H9 (cell line): ENCODE data around the gene RERE. TPM values are rescaled to one million over a fixed set of nuclear protein-coding genes. Genes with fewer than 3 reads are reported as not detected.

Source experiments
- DNase-seq: peaks from one replicate; pipeline ENCODE4 v3.0.0-alpha.2; 2017
- H2AFZ ChIP-seq: one replicate; pipeline ENCODE4 v1.6.1; 2013; ENCODE audit warnings: mild to moderate bottlenecking, low read length, control low read depth, moderate library complexity
- H2AK5ac ChIP-seq: 2 replicates; pipeline ENCODE4 v1.6.1; 2013; ENCODE audit warnings: low read length, control low read depth, mixed read lengths; ENCODE audit not compliant: insufficient read length
- H2BK120ac ChIP-seq: one replicate; pipeline ENCODE4 v1.6.1; 2013; ENCODE audit warnings: low read depth, mild to moderate bottlenecking, low read length, control low read depth, inconsistent platforms; ENCODE audit not compliant: poor library complexity, severe bottlenecking
- H2BK12ac ChIP-seq: 2 replicates; pipeline ENCODE4 v1.6.1; 2013; ENCODE audit warnings: low read length, control low read depth, mixed read lengths, low read depth; ENCODE audit not compliant: insufficient read length
- H2BK15ac ChIP-seq: 2 replicates; pipeline ENCODE4 v1.6.1; 2013; ENCODE audit warnings: low read depth, low read length, control low read depth
- H2BK20ac ChIP-seq: one replicate; pipeline ENCODE4 v1.6.1; 2013; ENCODE audit warnings: low read depth, mild to moderate bottlenecking, low read length, control low read depth, inconsistent platforms; ENCODE audit not compliant: poor library complexity, severe bottlenecking
- H2BK5ac ChIP-seq: 2 replicates; pipeline ENCODE4 v1.6.1; 2013; ENCODE audit warnings: low read length, control low read depth, mixed read lengths; ENCODE audit not compliant: insufficient read length
- H3K14ac ChIP-seq: 2 replicates; pipeline ENCODE4 v1.6.1; 2013; ENCODE audit warnings: low read length, control low read depth; ENCODE audit not compliant: insufficient read depth
- H3K18ac ChIP-seq: 2 replicates; pipeline ENCODE4 v1.6.1; 2013; ENCODE audit warnings: low read depth, mild to moderate bottlenecking, mixed read lengths, low read length, control low read depth; ENCODE audit not compliant: insufficient read length
- H3K23ac ChIP-seq: 2 replicates; pipeline ENCODE4 v1.6.1; 2013; ENCODE audit warnings: low read length, control low read depth, mixed read lengths, low read depth; ENCODE audit not compliant: insufficient read length
- H3K23me2 ChIP-seq: 2 replicates; pipeline ENCODE4 v1.6.1; 2013; ENCODE audit warnings: low read depth, mild to moderate bottlenecking, mixed read lengths, low read length, control low read depth; ENCODE audit not compliant: insufficient read length, poor library complexity, severe bottlenecking
- H3K27ac ChIP-seq: 2 replicates; pipeline ENCODE4 v1.5.1; 2013; ENCODE audit warnings: low read length, control low read depth, mixed read lengths, low read depth; ENCODE audit not compliant: insufficient read length
- H3K27me3 ChIP-seq: 2 replicates; pipeline ENCODE4 v1.6.1; 2013; ENCODE audit warnings: low read length, control low read depth, inconsistent platforms; ENCODE audit not compliant: insufficient read depth
- H3K4ac ChIP-seq: 2 replicates; pipeline ENCODE4 v1.6.1; 2013; ENCODE audit warnings: low read depth, mild to moderate bottlenecking, control low read depth, inconsistent platforms, low read length, moderate library complexity
- H3K4me1 ChIP-seq: 2 replicates; pipeline ENCODE4 v1.6.1; 2013; ENCODE audit warnings: low read length, control low read depth, inconsistent platforms; ENCODE audit not compliant: insufficient read depth
- H3K4me2 ChIP-seq: 2 replicates; pipeline ENCODE4 v1.6.1; 2013; ENCODE audit warnings: low read length, control low read depth, mixed read lengths; ENCODE audit not compliant: insufficient read length, insufficient read depth
- H3K56ac ChIP-seq: 2 replicates; pipeline ENCODE4 v1.6.1; 2013; ENCODE audit warnings: low read depth, mild to moderate bottlenecking, mixed read lengths, low read length, control low read depth; ENCODE audit not compliant: insufficient read length
- H3K79me1 ChIP-seq: 2 replicates; pipeline ENCODE4 v1.6.1; 2013; ENCODE audit warnings: low read depth, mild to moderate bottlenecking, moderate library complexity, low read length, control low read depth, inconsistent platforms; ENCODE audit not compliant: insufficient read depth, poor library complexity, severe bottlenecking
- H3K79me2 ChIP-seq: 2 replicates; pipeline ENCODE4 v1.6.1; 2013; ENCODE audit warnings: low read length, control low read depth, inconsistent platforms; ENCODE audit not compliant: insufficient read depth
- H3K9ac ChIP-seq: 2 replicates; pipeline ENCODE4 v1.6.1; 2013; ENCODE audit warnings: low read length, control low read depth, mixed read lengths; ENCODE audit not compliant: insufficient read length; ENCODE audit errors: extremely low read depth
- H3K9me3 ChIP-seq: one replicate; pipeline ENCODE4 v1.6.1; 2013; ENCODE audit warnings: low read depth, low read length, inconsistent platforms; ENCODE audit not compliant: control insufficient read depth
- H3T11ph ChIP-seq: one replicate; pipeline ENCODE4 v1.6.1; 2013; ENCODE audit warnings: mild to moderate bottlenecking, low read length, control low read depth, inconsistent platforms
- H4K20me1 ChIP-seq: one replicate; pipeline ENCODE4 v1.6.1; 2013; ENCODE audit not compliant: control insufficient read depth, insufficient read length, insufficient read depth
- H4K5ac ChIP-seq: 2 replicates; pipeline ENCODE4 v1.6.1; 2013; ENCODE audit warnings: low read depth, mild to moderate bottlenecking, mixed read lengths, low read length, control low read depth; ENCODE audit not compliant: insufficient read length
- H4K8ac ChIP-seq: replicated peaks from 2 replicates; pipeline ENCODE4 v1.6.1; 2013; ENCODE audit warnings: low read length, control low read depth, mixed read lengths, low read depth; ENCODE audit not compliant: insufficient read length
- H4K91ac ChIP-seq: 2 replicates; pipeline ENCODE4 v1.6.1; 2013; ENCODE audit warnings: low read depth, mild to moderate bottlenecking, moderate library complexity, mixed read lengths, low read length, control low read depth; ENCODE audit not compliant: insufficient read length
- H3K27ac Mint-ChIP-seq, 3 experiments: 2 replicates in 2 of 3; 3 replicates in 1 of 3; pipeline ENCODE4 v1.8.0; 2020 to 2021; ENCODE audit warnings: mixed read lengths in 3 of 3, mild to moderate bottlenecking in 1 of 3, moderate library complexity in 1 of 3
- H3K27me3 Mint-ChIP-seq: 2 replicates; pipeline ENCODE4 v1.8.0; 2021; ENCODE audit warnings: low read depth, mild to moderate bottlenecking, moderate library complexity, mixed read lengths
- H3K36me3 Mint-ChIP-seq, 3 experiments: 2 replicates in 2 of 3; 3 replicates in 1 of 3; pipeline ENCODE4 v1.8.0; 2020 to 2021; ENCODE audit warnings: low read depth in 3 of 3, mixed read lengths in 3 of 3; ENCODE audit not compliant: insufficient read depth in 1 of 3
- H3K4me1 Mint-ChIP-seq, 2 experiments: 2 replicates each; pipeline ENCODE4 v1.8.0; 2020; ENCODE audit warnings: mixed read lengths in 2 of 2
- H3K4me3 Mint-ChIP-seq, 2 experiments: 2 replicates in 1 of 2; 3 replicates in 1 of 2; pipeline ENCODE4 v1.8.0; 2020 to 2021; ENCODE audit warnings: mild to moderate bottlenecking in 2 of 2, mixed read lengths in 2 of 2, moderate library complexity in 1 of 2
- H3K9me3 Mint-ChIP-seq, 2 experiments: 2 replicates in 1 of 2; 3 replicates in 1 of 2; pipeline ENCODE4 v1.8.0; 2020; ENCODE audit warnings: mild to moderate bottlenecking in 2 of 2, mixed read lengths in 2 of 2, moderate library complexity in 1 of 2
- WGBS: extraction: QIAGEN DNeasy Blood & Tissue Kit; methylation state at CpG from one replicate; pipeline ENCODE4 v1.1.7; 2013; ENCODE audit warnings: missing lambda C conversion rate, low lambda C conversion rate, mixed read lengths; ENCODE audit not compliant: insufficient read length; ENCODE audit errors: extremely low coverage; 5-methylcytosine and 5-hydroxymethylcytosine counted together
- total RNA-seq: library from RNA; stranded (reverse); gene quantifications from 2 replicates; pipeline ENCODE4 v1.2.1, GENCODE V29; 2021
- TF ChIP-seq, protein P1 (sequence below): fragments of 200-600 bp; sonication (generic); conservative IDR thresholded peaks from 3 replicates; pipeline ENCODE4 v1.8.0; 2021; ENCODE audit warnings: antibody characterized with exemption, mild to moderate bottlenecking

RERE gene
- total RNA-seq, 1 experiment from 2014 or later: 103 TPM

DNA sequence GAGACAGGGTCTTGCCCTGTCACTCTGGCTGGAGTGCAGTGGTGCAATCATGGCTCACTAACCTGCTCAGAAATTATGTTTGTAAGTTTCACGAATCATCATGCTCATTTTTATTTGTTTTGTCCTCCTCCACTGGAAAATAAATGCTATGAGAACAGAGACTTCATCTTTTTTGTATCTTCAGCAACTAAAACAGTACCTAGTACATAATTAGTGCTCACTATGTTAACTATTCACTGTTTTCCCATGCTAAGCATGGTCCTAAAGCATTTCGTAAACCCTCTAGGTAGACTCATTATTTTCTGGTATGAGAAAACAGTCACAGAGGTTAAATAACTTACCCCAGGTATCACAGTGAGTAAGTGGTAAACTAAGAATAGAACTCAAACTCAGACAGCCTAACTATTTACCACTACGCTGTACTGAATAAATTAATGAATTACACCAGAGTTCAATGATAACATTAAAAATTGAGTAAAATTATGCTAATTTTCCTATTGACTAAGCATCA is 118.4 kb downstream of the RERE start:
- no peak overlapping the region for H3K4me2 ChIP-seq

More for the DNA sequence above, 118.4 kb downstream of the RERE start:
- H3K56ac ChIP-seq: no peak overlapping the region
- 0 out of 7 replicates have a peak, but pooled peaks cover 0 to 2% (median 0%) of the 10 kb centered on the region in 3 experiments for H3K36me3 Mint-ChIP-seq
- H3K9ac ChIP-seq: peak overlapping the region; percentile 20
- H3K27ac Mint-ChIP-seq: peak overlapping the region in 2 of 3 experiments; percentile 28 to 87; a peak in 5 of 7 replicates
- H3K27ac ChIP-seq: no peak overlapping the region
- TF ChIP-seq, protein P1, sequence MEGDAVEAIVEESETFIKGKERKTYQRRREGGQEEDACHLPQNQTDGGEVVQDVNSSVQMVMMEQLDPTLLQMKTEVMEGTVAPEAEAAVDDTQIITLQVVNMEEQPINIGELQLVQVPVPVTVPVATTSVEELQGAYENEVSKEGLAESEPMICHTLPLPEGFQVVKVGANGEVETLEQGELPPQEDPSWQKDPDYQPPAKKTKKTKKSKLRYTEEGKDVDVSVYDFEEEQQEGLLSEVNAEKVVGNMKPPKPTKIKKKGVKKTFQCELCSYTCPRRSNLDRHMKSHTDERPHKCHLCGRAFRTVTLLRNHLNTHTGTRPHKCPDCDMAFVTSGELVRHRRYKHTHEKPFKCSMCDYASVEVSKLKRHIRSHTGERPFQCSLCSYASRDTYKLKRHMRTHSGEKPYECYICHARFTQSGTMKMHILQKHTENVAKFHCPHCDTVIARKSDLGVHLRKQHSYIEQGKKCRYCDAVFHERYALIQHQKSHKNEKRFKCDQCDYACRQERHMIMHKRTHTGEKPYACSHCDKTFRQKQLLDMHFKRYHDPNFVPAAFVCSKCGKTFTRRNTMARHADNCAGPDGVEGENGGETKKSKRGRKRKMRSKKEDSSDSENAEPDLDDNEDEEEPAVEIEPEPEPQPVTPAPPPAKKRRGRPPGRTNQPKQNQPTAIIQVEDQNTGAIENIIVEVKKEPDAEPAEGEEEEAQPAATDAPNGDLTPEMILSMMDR: no peak
- no peaks in the 10 kb centered on the region for H3K27me3 ChIP-seq
- no peak overlapping the region for H4K8ac ChIP-seq
- no peak overlapping the region for H3K23ac ChIP-seq
- H3K4me1 ChIP-seq: no peaks in the 10 kb centered on the region; the same call in 1 of the 2 replicates
- no peak overlapping the region for H2BK120ac ChIP-seq
- H2BK15ac ChIP-seq: no peak overlapping the region
- H3T11ph ChIP-seq: no peak overlapping the region
- H2BK20ac ChIP-seq: no peak overlapping the region
- H3K79me2 ChIP-seq: peaks cover 56% of the 10 kb centered on the region
- no peak overlapping the region for H3K14ac ChIP-seq
- DNase-seq: no peak
- no peaks in the 10 kb centered on the region for H4K20me1 ChIP-seq
- H3K4ac ChIP-seq: no peak overlapping the region
- H3K4me1 Mint-ChIP-seq: peaks cover 59 to 64% of the 10 kb centered on the region in 2 experiments
- H3K23me2 ChIP-seq: peaks cover 9% of the 10 kb centered on the region
- no peak overlapping the region for H2AK5ac ChIP-seq
- no peaks in the 10 kb centered on the region for H3K27me3 Mint-ChIP-seq
- no peaks in the 10 kb centered on the region; a peak in 1 of 5 replicates for H3K9me3 Mint-ChIP-seq
- no CpG with 5 or more reads among the region's 3 CpGs for WGBS
- H3K79me1 ChIP-seq: no peaks in the 10 kb centered on the region
- no peak overlapping the region for H2BK12ac ChIP-seq
- H4K91ac ChIP-seq: no peak overlapping the region
- no peak overlapping the region for H3K4me3 Mint-ChIP-seq
- no peak overlapping the region for H2AFZ ChIP-seq
- no peaks in the 10 kb centered on the region for H3K9me3 ChIP-seq
- H4K5ac ChIP-seq: no peak overlapping the region
- H2BK5ac ChIP-seq: no peak overlapping the region
- H3K18ac ChIP-seq: no peak overlapping the region
